HG02678 (cell line): ENCODE data around the gene KRTAP10-9.
"Not testable (repeated sequence)": the region's sequence is repeated elsewhere in the genome, so short reads cannot be mapped to it uniquely, and the experiment has no call there.

Source experiments
- ATAC-seq: cut with Tn5 transposase; IDR thresholded peaks from one replicate; pipeline ENCODE4 v1.9.1; 2021; ENCODE audit warnings: mild to moderate bottlenecking, moderate library complexity; ENCODE audit not compliant: unreplicated experiment

The KRTAP10-9 gene

DNA sequence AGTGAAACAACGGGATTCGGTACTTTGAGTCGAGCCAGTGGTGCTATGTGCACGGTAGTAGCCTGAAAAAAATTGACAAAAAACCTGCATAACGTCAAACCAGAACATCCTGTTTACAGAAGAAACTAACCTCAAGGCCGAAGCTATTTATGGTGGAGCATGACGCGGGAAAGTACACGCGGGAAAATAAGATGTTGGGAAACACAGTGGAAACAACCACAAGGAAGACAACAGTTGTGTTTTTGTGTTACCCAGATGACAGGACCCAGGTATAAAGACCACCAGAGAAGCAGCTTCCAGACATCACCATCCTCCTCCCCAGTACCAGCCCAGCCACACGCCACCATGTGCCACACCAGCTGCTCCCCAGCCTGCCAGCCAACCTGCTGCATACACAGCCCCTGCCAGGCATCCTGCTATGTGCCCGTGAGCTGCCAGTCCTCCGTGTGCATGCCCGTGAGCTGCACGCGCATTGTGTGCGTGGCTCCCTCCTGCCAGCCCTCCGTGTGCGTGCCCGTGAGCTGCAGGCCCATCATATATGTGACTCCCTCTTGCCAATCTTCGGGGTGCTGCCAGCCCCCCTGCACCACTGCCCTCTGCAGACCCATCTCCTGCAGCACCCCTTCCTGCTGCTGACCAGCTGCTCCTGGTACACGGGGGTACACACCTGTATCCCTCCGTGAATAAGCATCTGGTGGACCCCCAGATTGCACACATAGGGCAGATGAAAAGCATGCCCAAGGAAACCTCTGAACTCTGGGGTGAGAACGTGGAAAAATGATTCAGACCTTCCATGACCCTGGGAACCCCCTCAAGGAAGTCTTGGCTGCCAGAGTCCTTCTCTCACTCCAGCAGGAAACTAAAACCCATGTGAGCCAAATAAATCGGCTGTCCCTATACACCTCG is 31.0 kb downstream of the KRTAP10-9 start, which contains the start of gene KRTAP12-3:
KRTAP12-3 (plus strand) TSS at position 298 of the 906 bp plus-strand sequence; CDS start at position 346, 48 bp downstream.
- ATAC-seq, result no peak

DNA sequence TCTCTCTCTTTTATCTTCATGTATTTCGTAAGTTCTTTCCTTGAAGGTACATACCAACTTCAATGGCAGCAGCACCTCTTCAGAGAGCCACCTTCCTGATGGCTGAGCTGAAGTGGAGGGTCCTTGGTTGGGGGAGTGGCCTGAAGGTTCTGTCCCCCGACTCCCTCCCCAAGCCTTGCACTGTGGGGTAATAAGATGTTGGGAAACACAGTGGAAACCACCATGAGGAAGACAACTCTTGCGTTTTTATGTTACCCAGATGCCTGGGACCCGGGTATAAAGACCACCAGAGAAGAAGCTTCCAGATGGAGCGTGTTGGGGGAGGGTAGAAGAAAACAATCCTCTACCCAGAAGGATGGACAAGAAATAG is 31.6 kb downstream of the KRTAP10-9 start:
- no peak for ATAC-seq

- no peak for ATAC-seq
Observed at GRCh38 chr21:44658913-44659595, 32.2 kb downstream of the KRTAP10-9 start.

GRCh38 chr21:44661567-44661966 is 34.7 kb downstream of the KRTAP10-9 start:
- ATAC-seq, result not testable (repeated sequence)

DNA sequence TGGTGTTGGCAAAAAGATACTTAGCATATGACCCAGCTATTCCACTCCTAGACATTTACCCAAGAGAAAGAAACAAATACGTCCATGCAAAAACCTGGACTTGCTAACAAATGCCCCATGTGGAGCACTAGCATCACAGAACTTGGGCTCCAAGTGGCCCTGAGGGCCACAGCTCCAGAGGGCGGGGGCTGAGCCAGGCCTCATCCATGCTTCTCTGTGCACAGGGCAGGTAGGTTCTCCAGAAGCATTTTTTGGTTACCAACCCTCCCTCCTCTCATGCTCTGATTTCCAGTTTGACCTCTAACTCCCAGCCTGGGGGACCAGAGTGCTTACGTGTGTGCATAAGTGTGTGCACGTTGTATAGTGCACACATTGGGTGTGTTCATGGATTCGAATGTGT is 37.8 kb downstream of the KRTAP10-9 start:
- no peak for ATAC-seq

GRCh38 chr21:44666401-44667320 is 39.8 kb downstream of the KRTAP10-9 start, which contains the start of gene KRTAP12-2:
KRTAP12-2 (minus strand) TSS chr21:44666927; CDS start chr21:44666886, 41 bp downstream.
- ATAC-seq, result no peak

- ATAC-seq, result no peak
Observed at GRCh38 chr21:44667612-44668011, 40.7 kb downstream of the KRTAP10-9 start.

DNA sequence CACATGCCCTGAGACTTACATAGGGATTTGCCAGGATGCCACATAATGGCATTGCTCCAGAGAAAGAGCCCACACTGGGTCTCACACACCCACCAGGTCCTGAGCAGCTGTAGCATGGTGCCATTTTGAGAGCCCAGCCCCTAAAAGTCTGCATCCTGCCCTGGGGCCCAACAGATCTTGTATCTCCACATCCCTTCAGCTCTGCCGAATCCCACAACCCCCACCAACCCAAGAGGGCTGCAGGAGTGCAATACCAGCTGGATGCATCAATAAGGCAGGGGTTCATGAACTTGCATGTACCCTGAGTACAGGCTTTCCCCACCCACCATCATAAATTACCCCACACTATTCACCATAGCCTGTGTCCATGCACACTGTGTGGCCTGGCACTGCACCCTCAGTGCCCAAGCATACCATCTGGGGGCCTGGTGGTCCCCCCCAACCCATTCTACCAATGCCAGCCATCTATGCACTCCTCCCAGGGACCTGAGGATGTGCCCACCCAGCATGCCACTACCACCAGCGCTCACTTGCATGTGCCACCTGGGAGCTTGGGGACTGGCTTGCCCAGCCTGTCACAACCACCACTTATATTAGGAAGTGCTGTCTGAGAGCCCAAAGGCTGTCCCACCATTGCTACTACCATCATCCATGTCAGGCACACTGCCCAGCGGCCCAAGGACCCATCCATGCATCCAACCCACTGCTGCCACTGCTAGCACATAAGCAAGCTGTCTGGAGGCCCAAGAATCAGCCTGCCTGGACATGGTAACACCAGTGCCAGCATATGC is 43.9 kb downstream of the KRTAP10-9 start:
- no peak for ATAC-seq

- no peak for ATAC-seq
Observed at GRCh38 chr21:44671911-44672310, 45.0 kb downstream of the KRTAP10-9 start.

DNA sequence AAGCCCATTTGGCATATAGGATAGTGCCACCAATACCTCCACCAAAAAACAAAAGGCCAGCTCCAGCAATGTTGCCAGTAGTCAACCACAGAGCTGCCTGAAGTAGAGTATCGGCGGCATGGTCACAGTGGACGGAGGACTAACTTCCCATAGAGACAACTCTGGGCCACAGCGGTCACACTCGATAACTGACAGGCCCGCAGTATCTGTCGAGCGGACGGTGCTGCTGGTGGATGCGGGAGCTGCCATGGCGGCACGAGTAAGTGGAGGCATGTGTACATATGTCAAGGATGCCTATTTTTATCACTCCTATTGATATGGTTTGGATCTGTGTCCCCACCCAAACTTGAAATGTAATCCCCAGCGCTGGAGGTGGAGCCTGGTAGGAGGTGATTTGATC is 51.0 kb downstream of the KRTAP10-9 start:
- no peak for ATAC-seq
